Omental fat pad (tissue), 4 donors: Measurements from ENCODE around the gene GSTT2B. TPM values are rescaled to one million over a fixed set of nuclear protein-coding genes. Genes with fewer than 3 reads are reported as not detected.

Experiments used
- ATAC-seq: fragments of 150-250 bp; one replicate; pipeline ENCODE4 v1.9.1; 2016; ENCODE audit warnings: mild to moderate bottlenecking, moderate library complexity; ENCODE audit not compliant: low FRiP score
- DNase-seq: peaks from one replicate; pipeline ENCODE4 v3.0.0-alpha.2; 2019; ENCODE audit warnings: low spot score
- total RNA-seq, 4 donors: library from RNA; depleted of rRNA; stranded (reverse); fragments of >200 nt; gene quantifications; one replicate each; pipeline ENCODE4 v1.1.0, GENCODE V29; 2016
- TF ChIP-seq, protein P1 (sequence below), 3 donors: fragments of 450-650 bp; IDR thresholded peaks; one replicate each; pipeline ENCODE4 v1.5.1; 2016 to 2017; ENCODE audit warnings: antibody characterized with exemption in 3 of 3, mild to moderate bottlenecking in 3 of 3, moderate library complexity in 2 of 3

GSTT2B gene
- total RNA-seq, 4 donors from 2014 or later, result 0.95 to 7.7 (median 3.3) TPM

- TF ChIP-seq, protein P1, sequence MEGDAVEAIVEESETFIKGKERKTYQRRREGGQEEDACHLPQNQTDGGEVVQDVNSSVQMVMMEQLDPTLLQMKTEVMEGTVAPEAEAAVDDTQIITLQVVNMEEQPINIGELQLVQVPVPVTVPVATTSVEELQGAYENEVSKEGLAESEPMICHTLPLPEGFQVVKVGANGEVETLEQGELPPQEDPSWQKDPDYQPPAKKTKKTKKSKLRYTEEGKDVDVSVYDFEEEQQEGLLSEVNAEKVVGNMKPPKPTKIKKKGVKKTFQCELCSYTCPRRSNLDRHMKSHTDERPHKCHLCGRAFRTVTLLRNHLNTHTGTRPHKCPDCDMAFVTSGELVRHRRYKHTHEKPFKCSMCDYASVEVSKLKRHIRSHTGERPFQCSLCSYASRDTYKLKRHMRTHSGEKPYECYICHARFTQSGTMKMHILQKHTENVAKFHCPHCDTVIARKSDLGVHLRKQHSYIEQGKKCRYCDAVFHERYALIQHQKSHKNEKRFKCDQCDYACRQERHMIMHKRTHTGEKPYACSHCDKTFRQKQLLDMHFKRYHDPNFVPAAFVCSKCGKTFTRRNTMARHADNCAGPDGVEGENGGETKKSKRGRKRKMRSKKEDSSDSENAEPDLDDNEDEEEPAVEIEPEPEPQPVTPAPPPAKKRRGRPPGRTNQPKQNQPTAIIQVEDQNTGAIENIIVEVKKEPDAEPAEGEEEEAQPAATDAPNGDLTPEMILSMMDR (IDR thresholded peaks at IDR 0.05), result no peak
- no peak for DNase-seq
Measured at GRCh38 chr22:23915290-23915689, 45.7 kb downstream of the GSTT2B start.

GRCh38 chr22:23913661-23914353 is 47.2 kb downstream of the GSTT2B start:
- ATAC-seq (peak; percentile 98), DNase-seq (peak; percentile 98)
- TF ChIP-seq, protein P1 (IDR thresholded peaks at IDR 0.05), result no peak

More at GRCh38 chr22:23915290-23915689, 45.7 kb downstream of the GSTT2B start:
- ATAC-seq, result no peak

DNA sequence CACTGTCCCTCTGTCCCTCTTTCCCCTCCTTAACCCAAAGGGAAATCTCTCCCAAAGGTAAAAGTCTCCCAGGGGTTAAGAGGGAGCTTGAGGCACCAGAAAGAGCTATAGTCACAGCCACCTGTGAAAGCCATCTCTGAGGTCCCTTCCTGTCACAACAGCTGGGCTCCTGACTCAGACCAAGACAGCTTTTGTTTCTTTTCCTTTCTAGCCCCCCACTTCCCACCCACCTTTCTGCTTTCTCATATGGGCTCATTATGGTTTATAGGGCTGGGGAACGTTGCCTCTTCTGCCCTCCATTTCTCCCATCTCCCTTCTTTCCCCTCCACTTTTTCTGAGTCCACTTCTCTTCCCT is 47.7 kb downstream of the GSTT2B start:
- TF ChIP-seq, protein P1 (IDR thresholded peaks at IDR 0.05), result no peak
- ATAC-seq, result no peak
- DNase-seq, result no peak

- ATAC-seq (no peak), DNase-seq (no peak)
- TF ChIP-seq, protein P1 (IDR thresholded peaks at IDR 0.05), result no peak
Measured at GRCh38 chr22:23912293-23912903, 48.6 kb downstream of the GSTT2B start.

- ATAC-seq (no peak), DNase-seq (no peak)
- TF ChIP-seq, protein P1 (IDR thresholded peaks at IDR 0.05), result no peak
Measured at GRCh38 chr22:23911318-23911980, 49.5 kb downstream of the GSTT2B start.

DNA sequence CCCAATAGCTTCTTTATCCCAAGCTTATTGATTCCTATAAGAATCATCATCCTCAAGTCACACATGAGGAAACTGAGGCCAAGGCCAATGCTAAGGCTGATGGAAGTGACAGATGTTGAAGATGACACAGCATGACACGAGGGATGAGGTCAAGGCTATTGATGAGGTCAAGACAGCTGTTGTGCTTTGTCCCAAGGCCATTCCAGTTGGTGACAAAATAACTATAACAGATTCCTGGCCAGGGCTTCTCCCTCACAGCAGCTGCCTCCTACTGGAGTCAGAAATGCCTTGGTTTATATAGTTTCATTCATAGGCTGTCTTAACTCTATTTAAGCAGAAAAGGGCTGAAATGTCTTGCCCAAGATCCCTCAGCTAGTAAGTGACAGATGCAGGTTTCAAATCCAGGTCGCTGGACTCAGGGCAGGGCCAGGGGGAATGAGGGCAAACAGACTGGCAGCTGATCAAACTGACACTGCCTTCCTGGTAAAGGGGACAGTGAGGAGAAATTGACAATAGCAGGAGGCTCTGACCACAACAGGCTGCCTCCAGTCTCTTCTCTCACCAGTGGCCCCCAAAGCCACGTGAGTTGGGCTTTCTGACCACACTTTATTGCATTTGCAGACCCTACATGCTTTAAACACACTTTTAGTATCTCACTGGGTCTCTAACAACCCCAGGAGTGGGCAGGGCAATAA is 50.4 kb downstream of the GSTT2B start:
- ATAC-seq (no peak), DNase-seq (no peak)
- TF ChIP-seq, protein P1 (IDR thresholded peaks at IDR 0.05), result no peak
